Pancreas (tissue), 10 donors: ENCODE data around the gene L3MBTL3. TPM values are rescaled to one million over a fixed set of nuclear protein-coding genes. Genes with fewer than 3 reads are reported as not detected.
"Not testable (repeated sequence)": the region's sequence is repeated elsewhere in the genome, so short reads cannot be mapped to it uniquely, and the experiment has no call there.

Experiments used
- ATAC-seq, 4 donors: fragments of 200-7000 bp; cut with Tn5 transposase; one replicate each; pipeline versions ENCODE4 v1.8.0 to v1.9.1; 2020; ENCODE audit warnings: mild to moderate bottlenecking in 4 of 4, moderate library complexity in 4 of 4
- DNase-seq, 6 donors: peaks; one replicate each; pipeline ENCODE4 v3.0.0-alpha.2; 2020
- FAIRE-seq: peaks from 2 replicates; lab custom pipeline; 2012; peaks lifted over from hg19 to GRCh38; lab: Jason Lieb, UNC
- H3K27ac ChIP-seq, 4 donors: fragments of 200-600 bp; sonication (generic); 1 replicate in 3 of 4; 2 replicates in 1 of 4; pipeline versions ENCODE4 v1.5.0 to v1.8.0; 2020
- H3K27me3 ChIP-seq, 4 donors: fragments of 200-600 bp; one replicate each; pipeline ENCODE4 v1.8.0; 2021
- H3K36me3 ChIP-seq, 3 donors: fragments of 200-600 bp; sonication (generic) in 1 of 3; one replicate each; pipeline versions ENCODE4 v1.5.0 to v1.8.0; 2020 to 2021
- H3K4me1 ChIP-seq, 3 donors: fragments of 200-600 bp; one replicate each; pipeline ENCODE4 v1.8.0; 2021
- H3K4me3 ChIP-seq, 4 donors: fragments of 200-600 bp; sonication (generic) in 2 of 4; one replicate each; pipeline versions ENCODE4 v1.5.0 to v1.8.0; 2020 to 2021
- H3K9me3 ChIP-seq, 4 donors: fragments of 200-600 bp; one replicate each; pipeline ENCODE4 v1.8.0; 2021
- CTCF ChIP-seq, 4 donors: fragments of 200-600 bp; sonication (generic) in 3 of 4; IDR thresholded peaks; one replicate each; pipeline versions ENCODE4 v1.5.0 to v1.8.0; 2021; ENCODE audit warnings: antibody characterized with exemption in 4 of 4
- WGBS, 2 donors: extraction: QIAGEN DNeasy Blood & Tissue Kit; methylation state at CpG; one replicate each; pipeline ENCODE4 v1.1.7; 2013; 5-methylcytosine and 5-hydroxymethylcytosine counted together
- intact Hi-C, 3 donors: fragments of 100-400 bp; cut with DNase I; formaldehyde crosslinking; loops; one replicate each; pipeline versions ENCODE4 v1.11.1 to v1.14.2; 2022
- polyA plus RNA-seq, 2 donors: library from polyadenylated mRNA; stranded (reverse); fragments of 200-250 nt; gene quantifications; one replicate each; pipeline ENCODE4 v1.2.3, GENCODE V29; 2013
- total RNA-seq, 6 donors: library from RNA; stranded (reverse); fragmentation: NEBNext Ultra II Directional in 4 of 6; extraction: Animal tissue kit (Norgen Biotek cat#: 25700) in 4 of 6; gene quantifications; one replicate each; pipeline versions ENCODE4 v1.2.1 to v1.2.4, GENCODE V29; 2021 to 2023
- donor health status: healthy with polysubstance abuse.
- donor health status: DM: no; HTN: no; CAD: no; lungs with moderate emphysema.
- donor health status: DM: no; HTN: no; CAD: no.
- donor health status: control.
- donor health status: control.
- donor health status: Bipolar disorder and iron deficiency.
- donor health status: DM: yes; HTN: yes; CAD: no.
- donor health status: DM: no; HTN: no; CAD: no.
- donor health status: DM: no; HTN: no; CAD: no.
- donor health status: DM: yes; HTN: yes; CAD: no.

Gene L3MBTL3
- total and polyA plus RNA-seq, 8 donors, result 0.95 to 5.3 (median 3.1) TPM

DNA sequence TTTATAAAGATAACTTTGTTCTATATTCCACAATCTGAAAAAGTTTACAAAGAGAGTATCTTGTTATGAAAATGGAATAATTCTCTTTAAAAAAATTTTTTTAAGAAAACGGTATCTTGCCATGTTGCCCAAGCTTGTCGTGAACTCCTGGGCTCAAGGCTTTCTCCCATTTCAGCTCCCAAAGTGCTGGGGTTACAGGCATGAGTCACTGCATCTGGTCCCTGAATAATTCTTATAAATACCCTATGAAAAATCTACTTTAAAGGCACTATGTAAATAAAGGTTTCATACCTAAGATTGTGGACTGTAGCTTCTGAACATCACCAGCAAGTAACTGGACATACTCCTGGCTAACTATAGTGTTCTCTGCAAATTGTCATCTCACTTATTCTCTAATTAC lies 144.0 kb downstream of the L3MBTL3 start:
- Histone ChIP-seq H3K27me3 (peaks cover 0 to 4% (median 0%) of the 10 kb centered on the region in 4 donors), H3K9me3 (no peaks in the 10 kb centered on the region), H3K4me1 (no peaks in the 10 kb centered on the region), H3K36me3 (no peaks in the 10 kb centered on the region), H3K27ac (no peak overlapping the region), H3K4me3 (no peak overlapping the region)
- DNase-seq (no peak), ATAC-seq (no peak), FAIRE-seq (no peak)
- intact Hi-C loops, result no loop called here
- no peak for TF ChIP-seq CTCF (IDR thresholded peaks at IDR 0.05)
- 83 to 89% methylated on average over 2 of the region's 2 CpGs for WGBS, 2 donors

- peaks cover 0 to 4% (median 0%) of the 10 kb centered on the region in 4 donors for H3K27me3 ChIP-seq
- H3K4me3 ChIP-seq, result no peak overlapping the region
- TF ChIP-seq CTCF (IDR thresholded peaks at IDR 0.05), result no peak
- no peaks in the 10 kb centered on the region for H3K9me3 ChIP-seq
- H3K4me1 ChIP-seq, result no peaks in the 10 kb centered on the region
- intact Hi-C loops, result no loop called here
- 70 to 81% methylated on average over 2 of the region's 2 CpGs for WGBS, 2 donors
- no peak overlapping the region for H3K27ac ChIP-seq
- DNase-seq (no peak), ATAC-seq (no peak), FAIRE-seq (no peak)
- no peaks in the 10 kb centered on the region for H3K36me3 ChIP-seq
Observed at GRCh38 chr6:130163266-130163665, 144.9 kb downstream of the L3MBTL3 start.

GRCh38 chr6:130164251-130164650 lies 145.9 kb downstream of the L3MBTL3 start:
- 52 to 66% methylated on average over 4 of the region's 4 CpGs for WGBS, 2 donors
- TF ChIP-seq CTCF (IDR thresholded peaks at IDR 0.05), result no peak
- H3K9me3 ChIP-seq, result no peaks in the 10 kb centered on the region
- H3K27me3 ChIP-seq, result peaks cover 0 to 4% (median 0%) of the 10 kb centered on the region in 4 donors
- intact Hi-C loops, result no loop called here
- no peaks in the 10 kb centered on the region for H3K4me1 ChIP-seq
- H3K36me3 ChIP-seq, result no peaks in the 10 kb centered on the region
- H3K4me3 ChIP-seq, result no peak overlapping the region
- FAIRE-seq (no peak), DNase-seq (no peak), ATAC-seq (no peak)
- no peak overlapping the region for H3K27ac ChIP-seq

DNA sequence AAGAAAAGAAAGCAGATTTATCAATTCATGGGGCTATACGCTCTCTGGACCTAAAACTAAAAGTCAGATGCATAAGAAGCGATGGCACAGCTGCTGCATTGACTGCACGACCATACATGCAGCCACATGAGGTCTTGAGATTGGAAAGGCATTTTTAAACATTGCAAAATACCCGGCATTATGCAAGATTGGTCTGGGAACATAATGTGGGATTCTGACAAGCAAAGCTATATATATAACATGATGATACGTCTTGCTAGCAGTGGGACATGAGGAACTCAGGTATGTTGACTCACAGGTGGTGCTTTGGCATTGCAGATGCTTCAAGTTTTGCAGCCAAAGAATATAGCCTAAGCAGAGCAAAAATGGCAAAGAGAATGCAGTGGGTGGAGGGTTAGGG lies 149.3 kb downstream of the L3MBTL3 start:
- no peak for ATAC-seq
- H3K27me3 ChIP-seq, result peaks cover 0 to 4% (median 0%) of the 10 kb centered on the region in 4 donors
- no peak overlapping the region for H3K27ac ChIP-seq
- no peaks in the 10 kb centered on the region for H3K9me3 ChIP-seq
- FAIRE-seq, result no peak
- DNase-seq, result no peak
- H3K4me3 ChIP-seq, result no peak overlapping the region
- H3K36me3 ChIP-seq, result no peaks in the 10 kb centered on the region
- WGBS, 2 donors, result 51 to 53% methylated on average over 5 of the region's 5 CpGs
- TF ChIP-seq CTCF (IDR thresholded peaks at IDR 0.05), result no peak
- intact Hi-C loops, result no loop called here
- H3K4me1 ChIP-seq, result no peaks in the 10 kb centered on the region

DNA sequence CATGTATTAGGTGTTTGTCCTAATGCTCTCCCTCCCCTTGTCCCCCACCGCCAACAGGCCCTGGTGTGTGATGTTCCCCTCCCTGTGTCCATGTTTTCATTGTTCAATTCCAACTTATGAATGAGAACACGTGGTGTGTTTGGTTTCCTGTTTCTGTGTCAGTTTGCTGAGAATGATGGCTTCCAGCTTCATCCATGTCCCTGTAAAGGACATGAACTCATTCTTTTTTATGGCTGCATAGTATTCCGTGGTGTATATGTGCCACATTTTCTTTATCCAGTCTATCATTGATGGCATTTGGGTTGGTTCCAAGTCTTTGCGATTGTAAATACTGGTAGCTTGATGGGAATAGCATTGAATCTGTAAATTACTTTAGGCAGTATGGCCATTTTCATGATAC lies 151.8 kb downstream of the L3MBTL3 start:
- H3K4me1 ChIP-seq, H3K27ac ChIP-seq, intact Hi-C loops, H3K4me3 ChIP-seq, ATAC-seq, FAIRE-seq, H3K9me3 ChIP-seq, H3K36me3 ChIP-seq, DNase-seq, H3K27me3 ChIP-seq: not testable (repeated sequence)
- WGBS, 2 donors, result 73 to 82% methylated on average over 4 of the region's 4 CpGs

DNA sequence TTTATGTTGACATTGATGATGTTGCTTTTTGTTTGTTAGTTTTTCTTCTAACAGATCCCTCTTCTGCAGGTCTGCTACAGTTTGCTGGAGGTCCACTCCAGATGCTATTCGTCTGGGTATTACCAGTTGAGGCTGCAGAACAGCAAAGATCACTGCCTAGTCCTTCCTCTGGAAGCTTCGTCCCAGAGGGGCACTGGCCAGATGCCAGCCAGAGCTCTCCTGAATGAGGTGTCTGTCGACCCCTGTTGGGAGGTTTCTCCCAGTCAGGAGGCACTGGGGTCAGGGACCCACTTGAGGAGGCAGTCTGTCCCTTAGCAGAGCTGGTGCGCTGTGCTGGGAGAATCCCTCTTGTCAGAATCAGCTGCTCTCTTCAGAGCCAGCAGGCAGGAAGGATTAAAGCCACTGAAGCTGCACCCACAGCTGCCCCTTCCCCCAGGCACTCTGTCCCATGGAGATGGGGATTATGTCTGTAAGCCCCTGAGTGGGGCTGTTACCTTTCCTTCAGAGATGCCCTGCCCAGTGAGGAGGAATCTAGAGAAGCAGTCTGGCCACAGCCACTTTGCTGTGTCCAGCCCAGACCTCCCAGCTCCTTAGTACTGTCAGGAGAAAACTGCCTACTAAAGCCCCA lies 155.1 kb downstream of the L3MBTL3 start:
- WGBS, 2 donors, result 61% methylated on average over 4 of the region's 4 CpGs
- DNase-seq, result peak in 1 of 6 donors; percentile 54
- H3K27ac ChIP-seq, H3K9me3 ChIP-seq, H3K4me3 ChIP-seq, FAIRE-seq, H3K36me3 ChIP-seq, ATAC-seq, intact Hi-C loops, H3K4me1 ChIP-seq, H3K27me3 ChIP-seq: not testable (repeated sequence)
